H1 (cell line): ENCODE results near the gene TM9SF3. TPM values are rescaled to one million over a fixed set of nuclear protein-coding genes. Genes with fewer than 3 reads are reported as not detected.

Experiments used
- CTCF ChIA-PET: fragments of 300-600 bp; sonication (Branson Sonifier 250); formaldehyde crosslinking; loops from one replicate; lab custom pipeline; 2021; ENCODE audit not compliant: partially characterized antibody; lab: Charles Lee
- POLR2A ChIA-PET: fragments of 300-600 bp; sonication (Branson Sonifier 250); formaldehyde crosslinking; loops from one replicate; lab custom pipeline; 2021; ENCODE audit warnings: inconsistent platforms; ENCODE audit not compliant: partially characterized antibody; lab: Charles Lee
- DNase-seq, 2 experiments: peaks; one replicate each; pipeline versions ENCODE4 v3.0.0 to v3.0.0-alpha.2; 2010 to 2022; ENCODE audit warnings: low spot score in 2 of 2, low read depth in 1 of 2, mixed read lengths in 1 of 2
- FAIRE-seq: peaks from 2 replicates; lab custom pipeline; 2011; peaks lifted over from hg19 to GRCh38; lab: Jason Lieb, UNC
- H2AFZ ChIP-seq: 2 replicates; pipeline ENCODE4 v1.8.1; 2012; ENCODE audit warnings: low read length, inconsistent platforms
- H2AK5ac ChIP-seq: 2 replicates; pipeline ENCODE4 v1.6.1; 2013; ENCODE audit warnings: low read depth, low read length
- H2BK120ac ChIP-seq: replicated peaks from 2 replicates; pipeline ENCODE3; 2013; ENCODE audit warnings: low read depth, low read length, inconsistent platforms
- H2BK12ac ChIP-seq: 2 replicates; pipeline ENCODE4 v1.6.1; 2013; ENCODE audit warnings: low read depth, low read length
- H2BK15ac ChIP-seq: 2 replicates; pipeline ENCODE4 v1.6.1; 2013; ENCODE audit warnings: low read length
- H2BK20ac ChIP-seq: 2 replicates; pipeline ENCODE4 v1.6.1; 2013; ENCODE audit warnings: low read length
- H2BK5ac ChIP-seq: 2 replicates; pipeline ENCODE4 v1.6.1; 2013; ENCODE audit warnings: low read depth, low read length
- H3K14ac ChIP-seq: 2 replicates; pipeline ENCODE4 v1.6.1; 2013; ENCODE audit warnings: inconsistent platforms; ENCODE audit not compliant: insufficient read length
- H3K18ac ChIP-seq: 2 replicates; pipeline ENCODE4 v1.6.1; 2013; ENCODE audit warnings: low read length; ENCODE audit errors: extremely low read depth
- H3K23ac ChIP-seq: 2 replicates; pipeline ENCODE4 v1.6.1; 2013; ENCODE audit warnings: inconsistent platforms; ENCODE audit not compliant: insufficient read length
- H3K23me2 ChIP-seq: 2 replicates; pipeline ENCODE4 v1.6.1; 2013; ENCODE audit warnings: low read depth, low read length
- H3K27ac ChIP-seq: 2 replicates; pipeline ENCODE4 v1.6.1; 2011; ENCODE audit warnings: low read depth, low read length, inconsistent platforms
- H3K27me3 ChIP-seq, 4 experiments: replicated peaks in 1 of 4; 1 replicate in 1 of 4; 2 replicates in 3 of 4; pipeline versions ENCODE4 v1.6.1 to v1.8.1; 2011 to 2013; ENCODE audit warnings: low read length in 3 of 4, mild to moderate bottlenecking in 3 of 4, inconsistent platforms in 2 of 4, mixed read lengths in 2 of 4, moderate library complexity in 1 of 4; ENCODE audit not compliant: control insufficient read depth in 3 of 4, insufficient read depth in 3 of 4; ENCODE audit errors: extremely low read depth in 1 of 4
- H3K36me3 ChIP-seq, 4 experiments: 2 replicates each; pipeline versions ENCODE4 v1.6.1 to v1.8.1; 2011 to 2013; ENCODE audit warnings: mild to moderate bottlenecking in 4 of 4, low read length in 3 of 4, moderate library complexity in 2 of 4, control low read depth in 1 of 4, inconsistent platforms in 1 of 4; ENCODE audit not compliant: insufficient read depth in 4 of 4, control insufficient read depth in 2 of 4
- H3K4ac ChIP-seq: replicated peaks from 2 replicates; pipeline ENCODE3; 2013; ENCODE audit warnings: low read length, low read depth, mixed read lengths, inconsistent platforms; ENCODE audit not compliant: insufficient read length
- H3K4me1 ChIP-seq, 4 experiments: replicated peaks in 1 of 4; 1 replicate in 1 of 4; 2 replicates in 3 of 4; pipeline versions ENCODE4 v1.6.1 to v1.8.1; 2011 to 2013; ENCODE audit warnings: low read length in 3 of 4, inconsistent platforms in 2 of 4, mixed read lengths in 1 of 4; ENCODE audit not compliant: insufficient read depth in 4 of 4, control insufficient read depth in 3 of 4
- H3K4me2 ChIP-seq, 2 experiments: 2 replicates each; pipeline versions ENCODE4 v1.6.1 to v1.8.1; 2011 to 2013; ENCODE audit warnings: low read depth in 2 of 2, low read length in 2 of 2, control low read depth in 1 of 2, inconsistent platforms in 1 of 2, mild to moderate bottlenecking in 1 of 2; ENCODE audit not compliant: insufficient read depth in 1 of 2
- H3K4me3 ChIP-seq, 4 experiments: fragments of 200-600, 300-600 bp in 1 of 4; sonication (generic), shearing (Covaris generic), sonication (Bioruptor Twin) in 1 of 4; 2 replicates each; pipeline versions ENCODE4 v1.5.1 to v1.8.1; 2011 to 2016; ENCODE audit warnings: low read length in 4 of 4, low read depth in 3 of 4, control low read depth in 2 of 4, inconsistent platforms in 2 of 4, mild to moderate bottlenecking in 2 of 4, mixed read lengths in 1 of 4, moderate library complexity in 1 of 4; ENCODE audit not compliant: insufficient read depth in 2 of 4; ENCODE audit errors: extremely low read depth in 1 of 4
- H3K56ac ChIP-seq: replicated peaks from 2 replicates; pipeline ENCODE3; 2013; ENCODE audit warnings: low read depth, mild to moderate bottlenecking, mixed read lengths, low read length, inconsistent platforms; ENCODE audit not compliant: insufficient read length
- H3K79me1 ChIP-seq: 2 replicates; pipeline ENCODE4 v1.6.1; 2013; ENCODE audit warnings: low read depth, low read length, control low read depth
- H3K79me2 ChIP-seq, 2 experiments: 2 replicates each; pipeline versions ENCODE4 v1.6.1 to v1.8.1; 2012 to 2013; ENCODE audit warnings: low read length in 2 of 2, mild to moderate bottlenecking in 2 of 2, inconsistent platforms in 1 of 2; ENCODE audit not compliant: insufficient read depth in 2 of 2, control insufficient read depth in 1 of 2
- H3K9ac ChIP-seq, 4 experiments: replicated peaks in 1 of 4; 1 replicate in 1 of 4; 2 replicates in 3 of 4; pipeline versions ENCODE4 v1.6.1 to v1.8.1; 2011 to 2013; ENCODE audit warnings: low read depth in 3 of 4, low read length in 3 of 4, control low read depth in 2 of 4, mild to moderate bottlenecking in 2 of 4, moderate library complexity in 2 of 4, inconsistent platforms in 1 of 4; ENCODE audit errors: extremely low read depth in 1 of 4
- H3K9me3 ChIP-seq, 2 experiments: 2 replicates each; pipeline versions ENCODE4 v1.6.1 to v1.8.1; 2012 to 2013; ENCODE audit warnings: mild to moderate bottlenecking in 2 of 2, moderate library complexity in 2 of 2, control low read depth in 1 of 2, inconsistent platforms in 1 of 2, low read depth in 1 of 2, low read length in 1 of 2, mixed read lengths in 1 of 2; ENCODE audit not compliant: insufficient read depth in 2 of 2
- H4K20me1 ChIP-seq, 2 experiments: replicated peaks in 1 of 2; 2 replicates each; pipeline versions ENCODE3 to v1.8.1; 2011 to 2013; ENCODE audit warnings: inconsistent platforms in 2 of 2, low read length in 2 of 2, mild to moderate bottlenecking in 1 of 2; ENCODE audit not compliant: insufficient read depth in 2 of 2, control insufficient read depth in 1 of 2
- H4K5ac ChIP-seq: 2 replicates; pipeline ENCODE4 v1.6.1; 2013; ENCODE audit warnings: low read length, low read depth, mixed read lengths, inconsistent platforms; ENCODE audit not compliant: insufficient read length
- H4K8ac ChIP-seq: 2 replicates; pipeline ENCODE4 v1.8.0; 2013; ENCODE audit warnings: mild to moderate bottlenecking, moderate library complexity, low read length, inconsistent platforms; ENCODE audit not compliant: insufficient read depth; ENCODE audit errors: extremely low read depth
- H4K91ac ChIP-seq: replicated peaks from 2 replicates; pipeline ENCODE3; 2013; ENCODE audit warnings: low read length, mixed read lengths, inconsistent platforms; ENCODE audit not compliant: insufficient read length
- BRCA1 ChIP-seq: IDR thresholded peaks from 2 replicates; pipeline ENCODE4 v1.6.1; 2012; ENCODE audit warnings: low read depth, low read length, improper control_type of control experiment
- CHD1 ChIP-seq: IDR thresholded peaks from 2 replicates; pipeline ENCODE4 v1.6.1; 2012; ENCODE audit warnings: low read depth, low read length, improper control_type of control experiment
- FOSL1 ChIP-seq: IDR thresholded peaks from 2 replicates; pipeline ENCODE4 v1.6.1; 2011; ENCODE audit warnings: mild to moderate bottlenecking, low read depth, low read length, moderate library complexity; ENCODE audit not compliant: insufficient read depth
- WGBS, 2 experiments: shearing (Covaris generic) in 1 of 2; methylation state at CpG; one replicate each; pipeline versions ENCODE4 v1.1.6 to v1.1.7; 2013 to 2015; ENCODE audit warnings: low lambda C conversion rate in 2 of 2, mixed read lengths in 2 of 2, inconsistent platforms in 1 of 2, low coverage in 1 of 2, missing lambda C conversion rate in 1 of 2; ENCODE audit not compliant: insufficient replicate concordance in 2 of 2, insufficient coverage in 1 of 2, insufficient read length in 1 of 2; ENCODE audit errors: extremely low coverage in 1 of 2, missing lambda C conversion rate in 1 of 2; 5-methylcytosine and 5-hydroxymethylcytosine counted together
- polyA plus RNA-seq, 7 experiments: library from polyadenylated mRNA; depleted of rRNA in 3 of 7; stranded (reverse) in 5 of 7; unstranded in 2 of 7; fragments of >200 nt in 5 of 7; fragments of 200-250 nt in 2 of 7; gene quantifications; 1 replicate in 5 of 7; 2 replicates in 1 of 7; 4 replicates in 1 of 7; pipeline versions ENCODE4 v1.2.1 to v1.2.3, GENCODE V29; 2011 to 2013; ENCODE audit warnings: missing spikeins in 2 of 7, mixed read lengths in 2 of 7
- total RNA-seq: library from RNA; stranded (reverse); fragmentation: NEBNext Ultra II Directional; extraction: Animal tissue kit (Norgen Biotek cat#: 25700); gene quantifications from 2 replicates; pipeline ENCODE4 v1.2.1, GENCODE V29; 2021

TM9SF3 gene
- total and polyA plus RNA-seq, 2 of the 8 experiments (the other 6 are each of a cell fraction or from before 2014, with no cell fraction given) = 123 to 127 TPM

GRCh38 chr10:96478355-96478754, 108.5 kb downstream of the TM9SF3 start:
- CTCF ChIA-PET = interaction anchor here (1.1 to 2.7 kb wide), 4 partner anchors 8 to 102 kb away, joined by 4 to 14 read pairs (median 5); no protein-coding TSS in a partner anchor
- FAIRE-seq = no peak
- Histone ChIP-seq H2BK20ac (no peak overlapping the region), H3K23ac (no peak overlapping the region), H3K56ac (no peak overlapping the region), H2BK5ac (no peak overlapping the region), H3K23me2 (no peaks in the 10 kb centered on the region), H2AK5ac (no peak overlapping the region), H3K79me2 (no peaks in the 10 kb centered on the region), H3K14ac (no peak overlapping the region), H3K79me1 (no peaks in the 10 kb centered on the region), H3K4me3 (no peak overlapping the region), H4K20me1 (no peaks in the 10 kb centered on the region), H3K4me1 (peaks cover 0 to 2% (median 0%) of the 10 kb centered on the region in 4 experiments; a peak in 1 of 7 replicates), H4K5ac (no peak overlapping the region), H2BK120ac (no peak overlapping the region), H3K27ac (no peak overlapping the region), H2BK12ac (no peak overlapping the region), H3K4ac (no peak overlapping the region), H3K27me3 (no peaks in the 10 kb centered on the region), H4K91ac (no peak overlapping the region), H2BK15ac (no peak overlapping the region), H3K9me3 (no peaks in the 10 kb centered on the region), H2AFZ (no peak overlapping the region), H3K18ac (no peak overlapping the region), H4K8ac (no peak overlapping the region), H3K36me3 (no peaks in the 10 kb centered on the region), H3K9ac (no peak overlapping the region), H3K4me2 (no peak overlapping the region)
- no peak for DNase-seq
- POLR2A ChIA-PET = interaction anchor here (1.3 kb wide), 1 partner anchor 8 kb away, joined by 3 read pairs; no protein-coding TSS in a partner anchor
- WGBS, 2 experiments = 84% methylated on average over 9 of the region's 9 CpGs; no CpG with 5 or more reads in 1 of the 2 experiments
- TF ChIP-seq BRCA1 (no peak), CHD1 (no peak), FOSL1 (no peak)
